Transverse colon (tissue), 4 donors: Measurements from ENCODE around the gene NBEA.
"Not testable (repeated sequence)": the region's sequence is repeated elsewhere in the genome, so short reads cannot be mapped to it uniquely, and the experiment has no call there.

Experiments
- POLR2AphosphoS5 ChIP-seq, 3 donors: sonication (generic); formaldehyde crosslinking; IDR thresholded peaks; one replicate each; pipeline ENCODE4 v1.6.1; 2016; ENCODE audit warnings: antibody characterized with exemption in 3 of 3
- TF ChIP-seq, protein P1 (sequence below), 5 experiments: fragments of 200-600 bp in 3 of 5; fragments of 450-650 bp in 2 of 5; sonication (generic) in 3 of 5; IDR thresholded peaks; 1 replicate in 2 of 5; 2 replicates in 3 of 5; pipeline ENCODE4 v1.5.1; 2016 to 2017; ENCODE audit warnings: antibody characterized with exemption in 5 of 5, inconsistent platforms in 3 of 5, mild to moderate bottlenecking in 2 of 5, moderate library complexity in 1 of 5

DNA sequence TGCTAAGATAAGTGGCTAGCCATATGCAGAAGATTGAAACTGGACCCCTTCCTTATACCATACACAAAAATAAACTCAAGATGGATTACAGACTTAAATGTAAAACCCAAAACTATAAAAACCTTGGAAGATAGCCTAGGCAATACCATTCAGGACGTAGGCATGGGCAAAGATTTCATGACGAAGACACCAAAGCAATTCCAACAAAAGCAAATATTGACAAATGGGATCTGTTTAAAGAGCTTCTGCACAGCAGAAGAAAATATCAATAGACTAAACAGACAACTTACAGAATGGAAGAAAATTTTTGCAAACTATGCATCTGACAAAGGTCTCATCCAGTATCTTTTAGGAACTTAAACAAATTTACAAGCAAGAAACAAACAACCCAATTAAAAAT is 466.2 kb downstream of the NBEA start:
- TF ChIP-seq, protein P1, sequence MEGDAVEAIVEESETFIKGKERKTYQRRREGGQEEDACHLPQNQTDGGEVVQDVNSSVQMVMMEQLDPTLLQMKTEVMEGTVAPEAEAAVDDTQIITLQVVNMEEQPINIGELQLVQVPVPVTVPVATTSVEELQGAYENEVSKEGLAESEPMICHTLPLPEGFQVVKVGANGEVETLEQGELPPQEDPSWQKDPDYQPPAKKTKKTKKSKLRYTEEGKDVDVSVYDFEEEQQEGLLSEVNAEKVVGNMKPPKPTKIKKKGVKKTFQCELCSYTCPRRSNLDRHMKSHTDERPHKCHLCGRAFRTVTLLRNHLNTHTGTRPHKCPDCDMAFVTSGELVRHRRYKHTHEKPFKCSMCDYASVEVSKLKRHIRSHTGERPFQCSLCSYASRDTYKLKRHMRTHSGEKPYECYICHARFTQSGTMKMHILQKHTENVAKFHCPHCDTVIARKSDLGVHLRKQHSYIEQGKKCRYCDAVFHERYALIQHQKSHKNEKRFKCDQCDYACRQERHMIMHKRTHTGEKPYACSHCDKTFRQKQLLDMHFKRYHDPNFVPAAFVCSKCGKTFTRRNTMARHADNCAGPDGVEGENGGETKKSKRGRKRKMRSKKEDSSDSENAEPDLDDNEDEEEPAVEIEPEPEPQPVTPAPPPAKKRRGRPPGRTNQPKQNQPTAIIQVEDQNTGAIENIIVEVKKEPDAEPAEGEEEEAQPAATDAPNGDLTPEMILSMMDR (IDR thresholded peaks at IDR 0.05): not testable (repeated sequence)
- TF ChIP-seq POLR2AphosphoS5 (IDR thresholded peaks at IDR 0.05): not testable (repeated sequence)
